Heart left ventricle (tissue), 16 donors: ENCODE results near the gene ARHGEF12. TPM values are rescaled to one million over a fixed set of nuclear protein-coding genes. Genes with fewer than 3 reads are reported as not detected.

Experiments used
- ATAC-seq, 4 donors: fragments of 200-7000 bp; cut with Tn5 transposase; one replicate each; pipeline ENCODE4 v1.9.1; 2020 to 2022; ENCODE audit warnings: moderate library complexity in 4 of 4, mild to moderate bottlenecking in 3 of 4, moderate number of reproducible peaks in 1 of 4
- DNase-seq, 5 donors: peaks; one replicate each; pipeline ENCODE4 v3.0.0-alpha.2; 2020
- H3K27ac ChIP-seq, 12 donors: fragments of 200-600 bp; sonication (generic) in 4 of 12; one replicate each; pipeline versions ENCODE4 v1.5.0 to v1.8.0; 2016 to 2022; ENCODE audit warnings: mild to moderate bottlenecking in 2 of 12
- H3K27me3 ChIP-seq, 9 donors: fragments of 200-600 bp; sonication (generic) in 2 of 9; one replicate each; pipeline versions ENCODE4 v1.5.1 to v1.8.0; 2016 to 2022; ENCODE audit warnings: mild to moderate bottlenecking in 3 of 9
- H3K36me3 ChIP-seq, 9 donors: fragments of 200-600 bp; sonication (generic) in 2 of 9; one replicate each; pipeline versions ENCODE4 v1.5.0 to v1.8.0; 2018 to 2022; ENCODE audit warnings: mild to moderate bottlenecking in 2 of 9
- H3K4me1 ChIP-seq, 12 donors: fragments of 200-600 bp; sonication (generic) in 4 of 12; one replicate each; pipeline versions ENCODE4 v1.5.0 to v1.8.0; 2016 to 2022; ENCODE audit warnings: mild to moderate bottlenecking in 3 of 12
- H3K4me3 ChIP-seq, 12 donors: fragments of 200-600 bp; sonication (generic) in 4 of 12; one replicate each; pipeline versions ENCODE4 v1.5.0 to v1.8.0; 2017 to 2022; ENCODE audit warnings: mild to moderate bottlenecking in 9 of 12, moderate library complexity in 4 of 12
- H3K9me3 ChIP-seq, 12 donors: fragments of 200-600 bp; sonication (generic) in 4 of 12; one replicate each; pipeline versions ENCODE4 v1.5.0 to v1.8.0; 2016 to 2022; ENCODE audit warnings: mild to moderate bottlenecking in 1 of 12
- CTCF ChIP-seq, 12 donors: fragments of 200-600 bp; sonication (generic) in 4 of 12; IDR thresholded peaks; one replicate each; pipeline versions ENCODE4 v1.5.0 to v1.8.0; 2018 to 2022; ENCODE audit warnings: antibody characterized with exemption in 12 of 12, mild to moderate bottlenecking in 5 of 12
- POLR2A ChIP-seq, 2 donors: fragments of 450-650 bp; IDR thresholded peaks; one replicate each; pipeline ENCODE4 v1.6.1; 2017; ENCODE audit warnings: antibody characterized with exemption in 2 of 2, mild to moderate bottlenecking in 2 of 2, moderate library complexity in 2 of 2
- WGBS, 4 donors: extraction: QIAGEN DNeasy Blood & Tissue Kit in 2 of 4; methylation state at CpG; one replicate each; pipeline versions ENCODE4 v1.1.5 to v1.1.7; 2013 to 2018; 5-methylcytosine and 5-hydroxymethylcytosine counted together
- intact Hi-C, 10 donors: fragments of 100-400 bp; cut with DNase I; formaldehyde crosslinking; loops; one replicate each; pipeline versions ENCODE4 v1.11.1 to v1.14.2; 2022
- polyA plus RNA-seq, 2 donors: library from polyadenylated mRNA; stranded (reverse); fragments of 200-250 nt; gene quantifications; one replicate each; pipeline ENCODE4 v1.2.3, GENCODE V29; 2013
- total RNA-seq, 9 donors: library from RNA; depleted of rRNA in 2 of 9; stranded (reverse); fragments of >200 nt in 2 of 9; fragmentation: NEBNext Ultra II Directional in 3 of 9; extraction: Animal tissue kit (Norgen Biotek cat#: 25700) in 3 of 9; gene quantifications; one replicate each; pipeline versions ENCODE4 v1.1.0 to v1.2.4, GENCODE V29; 2016 to 2023
- donor health status: ischemic (EF 13 %, LVEDD 7.1; RV severe dilation, severe dysfunction).
- donor health status: healthy with polysubstance abuse.
- donor health status: DM: no; HTN: yes; CAD: no.
- donor health status: DM: no; HTN: no; CAD: no.
- donor health status: ischemic (EF 25% LVEDD 6.9; RV normal size, moderate dysfunction).
- donor health status: ischemic (EF 25% LVEDD 5.7; RV mildly dilated, moderate dysfunction).
- donor health status: healthy.
- donor health status: DM: yes; HTN: yes; CAD: no.
- donor health status: ischemic (EF 35%, LVEDD 5.7; RV mildly dilated, moderate dysfunction).
- donor health status: nonischemic (EF 11% LVEDD 7.7; RV severe dilation, severe dysfunction).
- donor health status: DM: yes; HTN: yes; CAD: no.
- donor health status: PGD.
- donor health status: ischemic (EF 29% LVEDD 5.4; RV normal size, mild dysfunction).
- donor health status: nonischemic (EF 23%, LVEDD 6.1; RV moderate dilation, normal function).

Gene ARHGEF12
- total and polyA plus RNA-seq, 11 donors = 22.0 to 140 (median 112) TPM

GRCh38 chr11:120296554-120296953 lies 39.7 kb upstream of the ARHGEF12 start:
- no peak overlapping the region for H3K27ac ChIP-seq
- peaks cover 0 to 9% (median 0%) of the 10 kb centered on the region in 12 donors for H3K4me1 ChIP-seq
- no peaks in the 10 kb centered on the region for H3K36me3 ChIP-seq
- no peaks in the 10 kb centered on the region for H3K9me3 ChIP-seq
- intact Hi-C loops = loop anchor here in 1 of 10 donors (5.0 kb wide), 1 partner anchor 44 kb away; no protein-coding TSS in a partner anchor
- DNase-seq = no peak
- ATAC-seq = no peak
- H3K27me3 ChIP-seq = peaks cover 0 to 58% (median 9%) of the 10 kb centered on the region in 9 donors
- H3K4me3 ChIP-seq = no peak overlapping the region
- TF ChIP-seq CTCF (IDR thresholded peaks at IDR 0.05) (no peak), POLR2A (IDR thresholded peaks at IDR 0.05) (no peak)
- 89 to 98% (median 94%) methylated on average over 5 of the region's 5 CpGs for WGBS, 4 donors

GRCh38 chr11:120298461-120298860 lies 37.8 kb upstream of the ARHGEF12 start:
- DNase-seq (no peak), ATAC-seq (no peak)
- intact Hi-C loops = loop anchor here in 6 of 10 donors (2.0 to 5.0 kb wide), 4 partner anchors 46 to 126 kb away; no protein-coding TSS in a partner anchor
- Histone ChIP-seq H3K4me1 (peaks cover 0 to 9% (median 0%) of the 10 kb centered on the region in 12 donors), H3K4me3 (no peak overlapping the region), H3K9me3 (no peaks in the 10 kb centered on the region), H3K27ac (no peak overlapping the region), H3K27me3 (peaks cover 0 to 44% (median 0%) of the 10 kb centered on the region in 9 donors), H3K36me3 (no peaks in the 10 kb centered on the region)
- WGBS, 4 donors = 83 to 93% (median 91%) methylated on average over 5 of the region's 5 CpGs
- TF ChIP-seq POLR2A (IDR thresholded peaks at IDR 0.05) = no peak
- TF ChIP-seq CTCF (IDR thresholded peaks at IDR 0.05) = no peak

GRCh38 chr11:120302001-120302805 lies 34.0 kb upstream of the ARHGEF12 start:
- Histone ChIP-seq H3K27ac (no peak overlapping the region), H3K9me3 (no peaks in the 10 kb centered on the region), H3K4me3 (no peak overlapping the region), H3K36me3 (no peaks in the 10 kb centered on the region), H3K4me1 (peaks cover 0 to 14% (median 0%) of the 10 kb centered on the region in 12 donors), H3K27me3 (peaks cover 0 to 20% (median 0%) of the 10 kb centered on the region in 9 donors)
- ATAC-seq (no peak), DNase-seq (no peak)
- intact Hi-C loops = loop anchor here in 5 of 10 donors (2.0 to 5.0 kb wide), 3 partner anchors 125 to 130 kb away; no protein-coding TSS in a partner anchor
- TF ChIP-seq CTCF (IDR thresholded peaks at IDR 0.05) (no peak), POLR2A (IDR thresholded peaks at IDR 0.05) (no peak)
- 67 to 78% (median 75%) methylated on average over 6 of the region's 6 CpGs for WGBS, 4 donors

- no peaks in the 10 kb centered on the region for H3K9me3 ChIP-seq
- no peak overlapping the region for H3K4me3 ChIP-seq
- TF ChIP-seq POLR2A (IDR thresholded peaks at IDR 0.05) (no peak), CTCF (IDR thresholded peaks at IDR 0.05) (peak; percentile 71 to 93 (median 90))
- WGBS, 4 donors = 13 to 22% (median 16%) methylated on average over 3 of the region's 3 CpGs
- ATAC-seq (peak; percentile 67 to 83 (median 78)), DNase-seq (peak; percentile 54 to 79 (median 66))
- H3K4me1 ChIP-seq = peaks cover 0 to 14% (median 0%) of the 10 kb centered on the region in 12 donors
- no peak overlapping the region for H3K27ac ChIP-seq
- intact Hi-C loops = loop anchor here in 6 of 10 donors (1.0 to 5.0 kb wide), 4 partner anchors 126 to 131 kb away; no protein-coding TSS in a partner anchor
- H3K27me3 ChIP-seq = peaks cover 0 to 14% (median 0%) of the 10 kb centered on the region in 9 donors
- H3K36me3 ChIP-seq = no peaks in the 10 kb centered on the region
Observed at GRCh38 chr11:120303004-120303637, 33.1 kb upstream of the ARHGEF12 start.
